ENCODE measurements around the gene TNFRSF12A.

TNFRSF12A gene

DNA sequence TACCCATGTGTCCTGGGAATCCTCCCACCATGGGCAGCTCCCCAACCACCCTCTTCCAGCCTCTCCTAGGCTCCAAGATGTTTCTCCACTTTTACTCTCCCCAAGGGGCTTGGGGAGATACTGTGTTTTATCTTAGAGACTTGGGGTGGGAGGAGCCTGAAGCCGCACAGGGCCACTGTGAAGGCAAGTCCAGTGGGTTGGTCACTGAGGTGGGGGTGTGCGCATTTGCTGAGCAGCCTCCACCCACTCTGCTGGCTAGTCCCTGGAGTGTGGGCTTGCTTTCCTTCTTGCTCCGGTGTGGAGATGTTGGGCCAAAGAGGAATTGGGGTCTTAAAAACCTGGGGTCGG lies 11.5 kb upstream of the TNFRSF12A start:
- DNase-seq (ENCODE audit: extremely low spot score), result no peak
- POLR2A ChIA-PET, result interaction anchor here (1.9 to 5.3 kb wide), 3 partner anchors 12 to 19 kb away, joined by 5 to 60 read pairs (median 44); partner anchors contain the start of genes CLDN6, HCFC1R1, THOC6 and TNFRSF12A
- CTCF ChIA-PET, result interaction anchor here (1.6 kb wide), 1 partner anchor 10 kb away, joined by 10 read pairs; the partner anchor contains the start of gene CLDN6
- TF ChIP-seq FOXK2 (IDR thresholded peaks at IDR 0.05) (no peak), FOXM1 (IDR thresholded peaks at IDR 0.05; ENCODE audit: borderline replicate concordance) (no peak), TARDBP (IDR thresholded peaks at IDR 0.05) (no peak), LEF1 (IDR thresholded peaks at IDR 0.05; ENCODE audit: borderline replicate concordance) (no peak), BHLHE40 (IDR thresholded peaks at IDR 0.05; ENCODE audit: borderline replicate concordance) (no peak), SP1 (IDR thresholded peaks at IDR 0.05) (no peak), ZNF384 (IDR thresholded peaks at IDR 0.05) (no peak), ARNT (IDR thresholded peaks at IDR 0.05) (no peak), FOXA1 (IDR thresholded peaks at IDR 0.05) (no peak), L3MBTL2 (conservative IDR thresholded peaks at IDR 0.05) (no peak), SUZ12 (IDR thresholded peaks at IDR 0.05) (no peak)

DNA sequence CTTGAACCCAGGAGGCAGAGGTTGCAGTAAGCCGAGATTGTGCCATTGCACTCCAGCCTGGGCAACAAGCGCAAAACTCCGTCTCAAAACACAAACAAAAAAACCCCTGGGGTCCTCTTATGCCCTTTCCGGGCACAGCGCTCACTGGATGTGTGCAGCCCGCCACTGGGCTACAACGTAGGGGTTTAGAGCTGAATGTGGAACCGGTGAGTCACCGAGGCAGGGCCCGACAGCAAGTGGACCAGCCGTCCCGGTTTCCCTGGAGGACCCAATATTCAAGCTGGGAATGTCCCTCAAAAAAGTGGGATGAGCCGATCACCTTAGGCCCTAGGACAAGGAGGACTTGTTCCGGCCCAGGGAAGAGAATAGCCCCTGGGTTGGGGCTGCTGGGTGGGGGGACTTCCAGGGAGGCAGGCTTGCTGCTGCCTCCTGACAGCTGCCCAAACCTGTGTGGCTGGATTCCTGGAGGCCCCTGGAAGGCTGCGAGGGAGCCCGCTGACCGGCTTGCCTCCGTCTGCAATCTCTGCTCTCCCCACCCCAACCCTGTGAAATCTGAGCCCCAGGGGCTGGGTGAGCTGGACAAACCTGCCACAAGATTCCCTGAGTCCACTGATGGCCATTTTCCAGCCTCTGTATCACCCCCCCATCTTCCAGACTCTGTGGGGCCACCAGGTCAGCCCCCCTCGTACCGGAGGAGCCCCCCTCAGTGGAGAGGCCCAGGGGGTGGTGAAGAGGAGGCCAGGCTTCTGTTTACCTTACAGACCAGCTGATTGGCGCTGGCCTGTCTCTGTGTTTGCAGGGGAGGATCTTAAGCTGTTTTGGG lies 10.4 kb upstream of the TNFRSF12A start:
- CTCF ChIA-PET, result interaction anchor here (0.6 to 1.7 kb wide), 4 partner anchors 9 to 23 kb away, joined by 3 to 6 read pairs (median 4); no protein-coding TSS in a partner anchor
- no peak for DNase-seq (ENCODE audit: extremely low spot score)
- POLR2A ChIA-PET, result interaction anchor here (1.3 to 4.3 kb wide), 3 partner anchors 9 to 29 kb away, joined by 3 to 44 read pairs (median 6); partner anchors contain the start of genes CLDN6, HCFC1R1, PKMYT1 and THOC6
- TF ChIP-seq ARNT (IDR thresholded peaks at IDR 0.05) (no peak), TARDBP (IDR thresholded peaks at IDR 0.05) (no peak)

DNA sequence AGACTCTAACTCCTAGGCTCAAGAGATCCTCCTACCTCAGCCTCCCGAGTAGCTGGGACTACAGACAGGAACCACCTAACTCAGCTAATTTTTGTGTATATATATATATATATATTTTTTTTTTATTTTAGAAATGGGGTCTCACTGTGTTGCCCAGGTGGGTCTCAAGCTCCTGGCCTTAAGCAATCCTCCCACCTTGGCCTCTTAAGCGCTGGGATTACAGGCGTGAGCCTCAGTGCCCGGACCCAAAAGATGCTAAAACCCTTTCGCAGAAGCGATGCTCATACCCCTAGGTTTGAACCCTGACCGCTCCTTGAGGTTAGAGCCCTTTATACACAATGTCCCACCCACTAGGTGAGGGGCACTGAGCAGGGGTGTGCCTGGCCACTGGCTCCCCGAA lies 9.7 kb upstream of the TNFRSF12A start:
- no peak for DNase-seq (ENCODE audit: extremely low spot score)
- TF ChIP-seq LEF1 (IDR thresholded peaks at IDR 0.05; ENCODE audit: borderline replicate concordance) (no peak), L3MBTL2 (conservative IDR thresholded peaks at IDR 0.05) (no peak), FOXA1 (IDR thresholded peaks at IDR 0.05) (no peak), SP1 (IDR thresholded peaks at IDR 0.05) (no peak), ZNF384 (IDR thresholded peaks at IDR 0.05) (no peak), SUZ12 (IDR thresholded peaks at IDR 0.05) (no peak), ARNT (IDR thresholded peaks at IDR 0.05) (no peak), FOXM1 (IDR thresholded peaks at IDR 0.05; ENCODE audit: borderline replicate concordance) (no peak), CTBP1 (IDR thresholded peaks at IDR 0.05; ENCODE audit: borderline replicate concordance) (no peak), FOXK2 (IDR thresholded peaks at IDR 0.05) (no peak), HDGF (IDR thresholded peaks at IDR 0.05; ENCODE audit: borderline replicate concordance) (no peak), TARDBP (IDR thresholded peaks at IDR 0.05) (no peak), ELF4 (IDR thresholded peaks at IDR 0.05) (no peak)
- TF ChIP-seq, protein P1, sequence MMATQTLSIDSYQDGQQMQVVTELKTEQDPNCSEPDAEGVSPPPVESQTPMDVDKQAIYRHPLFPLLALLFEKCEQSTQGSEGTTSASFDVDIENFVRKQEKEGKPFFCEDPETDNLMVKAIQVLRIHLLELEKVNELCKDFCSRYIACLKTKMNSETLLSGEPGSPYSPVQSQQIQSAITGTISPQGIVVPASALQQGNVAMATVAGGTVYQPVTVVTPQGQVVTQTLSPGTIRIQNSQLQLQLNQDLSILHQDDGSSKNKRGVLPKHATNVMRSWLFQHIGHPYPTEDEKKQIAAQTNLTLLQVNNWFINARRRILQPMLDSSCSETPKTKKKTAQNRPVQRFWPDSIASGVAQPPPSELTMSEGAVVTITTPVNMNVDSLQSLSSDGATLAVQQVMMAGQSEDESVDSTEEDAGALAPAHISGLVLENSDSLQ (IDR thresholded peaks at IDR 0.05), result no peak
- POLR2A ChIA-PET, result interaction anchor here (1.3 to 4.3 kb wide), 3 partner anchors 8 to 30 kb away, joined by 3 to 44 read pairs (median 6); partner anchors contain the start of genes CLDN6, HCFC1R1, PKMYT1 and THOC6
- CTCF ChIA-PET, result interaction anchor here (0.7 to 1.7 kb wide), 3 partner anchors 8 to 21 kb away, joined by 3 to 6 read pairs (median 3); no protein-coding TSS in a partner anchor

DNA sequence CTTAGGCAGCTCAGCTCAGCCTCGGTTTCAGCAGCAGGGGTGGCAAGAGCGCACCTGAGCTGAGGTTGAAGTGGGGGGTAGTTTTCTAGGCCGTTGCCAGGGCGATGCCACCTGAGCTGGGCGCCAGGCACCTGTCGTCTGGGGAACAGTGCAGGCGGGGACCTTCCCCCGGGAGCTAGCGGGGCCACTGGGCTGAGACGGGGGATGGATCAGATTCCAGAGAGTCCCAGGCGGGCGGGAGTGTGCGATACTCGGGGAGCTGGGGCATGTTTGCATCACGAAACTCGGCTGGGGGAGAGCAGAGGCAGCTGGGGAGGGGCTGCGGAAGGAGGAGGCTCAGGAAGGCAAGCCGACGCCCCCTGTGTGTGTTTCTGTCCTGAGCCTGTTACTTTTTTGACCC lies 7.9 kb upstream of the TNFRSF12A start:
- ChIA-PET CTCF (interaction anchor here (0.9 kb wide), 1 partner anchor 16 kb away, joined by 3 read pairs; no protein-coding TSS in a partner anchor), POLR2A (interaction anchor here (1.0 to 4.3 kb wide), 4 partner anchors 10 to 32 kb away, joined by 3 to 44 read pairs (median 4); partner anchors contain the start of genes HCFC1R1, PKMYT1, THOC6 and TNFRSF12A)
- no peak for DNase-seq (ENCODE audit: extremely low spot score)
- TF ChIP-seq HDGF (IDR thresholded peaks at IDR 0.05; ENCODE audit: borderline replicate concordance) (no peak), CTBP1 (IDR thresholded peaks at IDR 0.05; ENCODE audit: borderline replicate concordance) (no peak), SUZ12 (IDR thresholded peaks at IDR 0.05) (no peak), FOXM1 (IDR thresholded peaks at IDR 0.05; ENCODE audit: borderline replicate concordance) (no peak), ARNT (IDR thresholded peaks at IDR 0.05) (no peak), LEF1 (IDR thresholded peaks at IDR 0.05; ENCODE audit: borderline replicate concordance) (no peak), ELF4 (IDR thresholded peaks at IDR 0.05) (no peak), FOXA1 (IDR thresholded peaks at IDR 0.05) (no peak), SP1 (IDR thresholded peaks at IDR 0.05) (no peak), TARDBP (IDR thresholded peaks at IDR 0.05) (no peak), ZNF384 (IDR thresholded peaks at IDR 0.05) (no peak), NFRKB (IDR thresholded peaks at IDR 0.05) (no peak), L3MBTL2 (conservative IDR thresholded peaks at IDR 0.05) (no peak), BHLHE40 (IDR thresholded peaks at IDR 0.05; ENCODE audit: borderline replicate concordance) (no peak), FOXK2 (IDR thresholded peaks at IDR 0.05) (no peak)
- TF ChIP-seq, protein P1 (IDR thresholded peaks at IDR 0.05), result no peak

DNA sequence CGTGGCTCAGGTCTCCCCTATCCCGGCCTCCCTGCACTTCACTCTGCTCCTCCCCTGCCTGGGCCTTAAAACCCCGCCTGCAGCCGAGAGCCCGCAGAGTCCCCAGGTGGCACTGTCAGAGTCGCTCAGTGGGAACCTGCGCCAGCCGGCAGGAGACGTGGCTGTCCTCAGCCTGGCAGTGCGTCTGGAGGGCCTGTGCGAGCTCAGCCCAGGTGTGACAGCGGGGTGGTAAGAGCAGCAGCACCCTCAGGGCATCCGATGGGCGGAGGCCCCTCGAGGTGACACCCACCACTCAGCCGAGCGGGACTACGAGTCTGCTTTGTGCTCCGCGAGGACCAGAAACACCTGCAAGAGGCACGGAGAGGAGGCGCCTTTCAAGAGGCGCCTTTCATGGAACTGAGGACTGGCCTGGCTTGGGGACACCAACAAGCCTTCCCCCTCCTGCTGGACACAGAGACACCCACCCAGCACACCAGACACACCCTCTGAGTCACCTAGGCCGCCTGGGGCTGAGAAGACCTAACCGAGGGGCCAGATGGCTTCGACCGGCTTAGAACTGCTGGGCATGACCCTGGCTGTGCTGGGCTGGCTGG lies 7.2 kb upstream of the TNFRSF12A start, which contains the start of gene CLDN9:
Gene CLDN9 (plus strand): TSS at position 96 of the 593 bp plus-strand sequence. CDS start 440 bp downstream, at position 536.
- TF ChIP-seq TARDBP (IDR thresholded peaks at IDR 0.05) (no peak), CTBP1 (IDR thresholded peaks at IDR 0.05; ENCODE audit: borderline replicate concordance) (no peak), HDGF (IDR thresholded peaks at IDR 0.05; ENCODE audit: borderline replicate concordance) (no peak), LEF1 (IDR thresholded peaks at IDR 0.05; ENCODE audit: borderline replicate concordance) (no peak), FOXM1 (IDR thresholded peaks at IDR 0.05; ENCODE audit: borderline replicate concordance) (no peak), ZNF384 (IDR thresholded peaks at IDR 0.05) (no peak), ARNT (IDR thresholded peaks at IDR 0.05) (no peak), L3MBTL2 (conservative IDR thresholded peaks at IDR 0.05) (no peak), FOXA1 (IDR thresholded peaks at IDR 0.05) (no peak), BHLHE40 (IDR thresholded peaks at IDR 0.05; ENCODE audit: borderline replicate concordance) (no peak), SP1 (IDR thresholded peaks at IDR 0.05) (no peak), ELF4 (IDR thresholded peaks at IDR 0.05) (no peak), NFRKB (IDR thresholded peaks at IDR 0.05) (no peak), FOXK2 (IDR thresholded peaks at IDR 0.05) (no peak), SUZ12 (IDR thresholded peaks at IDR 0.05) (no peak)
- TF ChIP-seq, protein P1 (IDR thresholded peaks at IDR 0.05), result no peak
- no peak for DNase-seq (ENCODE audit: extremely low spot score)
- CTCF ChIA-PET, result interaction anchor here (0.9 kb wide), 1 partner anchor 15 kb away, joined by 3 read pairs; no protein-coding TSS in a partner anchor
- POLR2A ChIA-PET, result interaction anchor here (1.2 to 4.3 kb wide), 2 partner anchors 9 to 26 kb away, joined by 3 to 44 read pairs; partner anchors contain the start of genes HCFC1R1, THOC6 and TNFRSF12A

Measured in HEK293T (cell line).